Measurements from ENCODE around the gene CLK1.
"Not testable (repeated sequence)": the region's sequence is repeated elsewhere in the genome, so short reads cannot be mapped to it uniquely, and the experiment has no call there.

CLK1 gene

GRCh38 chr2:200864176-200865034 is at the start of gene CLK1:
Gene CLK1, minus strand, starts transcription at chr2:200864658. Its CDS starts 2,796 bp downstream, at chr2:200861862.
- peak; percentile 92 for DNase-seq (ENCODE audit: low spot score)

GRCh38 chr2:200913654-200914053 is 49.2 kb upstream of the CLK1 start:
- peak; percentile 64 for DNase-seq (ENCODE audit: low spot score)

GRCh38 chr2:200909958-200910357 is 45.5 kb upstream of the CLK1 start:
- no peak for DNase-seq (ENCODE audit: low spot score)

GRCh38 chr2:200905618-200906296 is 41.3 kb upstream of the CLK1 start:
- DNase-seq (ENCODE audit: low spot score) = peak; percentile 83

- DNase-seq (ENCODE audit: low spot score) = peak; percentile 98
Observed at GRCh38 chr2:200901459-200902072, 37.1 kb upstream of the CLK1 start.

- DNase-seq (ENCODE audit: low spot score) = no peak
Observed at GRCh38 chr2:200899482-200899881, 35.0 kb upstream of the CLK1 start.

- DNase-seq (ENCODE audit: low spot score) = peak; percentile 98
Observed at GRCh38 chr2:200888704-200889625, 24.5 kb upstream of the CLK1 start, which contains the start of the genes NIF3L1 and PPIL3. Gene NIF3L1, plus strand, starts transcription at chr2:200889371. Its CDS starts 2,573 bp downstream, at chr2:200891944. Gene PPIL3, minus strand, starts transcription at chr2:200889077. Its CDS starts 1,462 bp downstream, at chr2:200887615.

- not testable (repeated sequence) for DNase-seq (ENCODE audit: low spot score)
Observed at GRCh38 chr2:200881715-200882249, 17.3 kb upstream of the CLK1 start.

- no peak for DNase-seq (ENCODE audit: low spot score)
Observed at GRCh38 chr2:200878289-200878880, 13.9 kb upstream of the CLK1 start.

GRCh38 chr2:200877443-200877842 is 13.0 kb upstream of the CLK1 start:
- DNase-seq (ENCODE audit: low spot score) = no peak

GRCh38 chr2:200873560-200873959 is 9.1 kb upstream of the CLK1 start:
- DNase-seq (ENCODE audit: low spot score) = no peak

- no peak for DNase-seq (ENCODE audit: low spot score)
Observed at GRCh38 chr2:200871151-200871550, 6.7 kb upstream of the CLK1 start.

GRCh38 chr2:200869014-200869413 is 4.6 kb upstream of the CLK1 start:
- DNase-seq (ENCODE audit: low spot score) = no peak

- peak; percentile 35 for DNase-seq (ENCODE audit: low spot score)
Observed at GRCh38 chr2:200863782-200864175, 679 bp downstream of the CLK1 start.

- peak; percentile 86 for DNase-seq (ENCODE audit: low spot score)
Observed at GRCh38 chr2:200862532-200863000, 1.9 kb downstream of the CLK1 start.

- DNase-seq (ENCODE audit: low spot score) = peak; percentile 29
Observed at GRCh38 chr2:200861617-200862155, 2.8 kb downstream of the CLK1 start.

- no peak for DNase-seq (ENCODE audit: low spot score)
Observed at GRCh38 chr2:200860092-200860795, 4.2 kb downstream of the CLK1 start.

GRCh38 chr2:200856806-200857205 is 7.7 kb downstream of the CLK1 start:
- no peak for DNase-seq (ENCODE audit: low spot score)

GRCh38 chr2:200852605-200853004 is 11.9 kb downstream of the CLK1 start:
- no peak for DNase-seq (ENCODE audit: low spot score)

Data from RKO (cell line).